SU-DHL-6 (cell line): ENCODE data around the gene NCKAP1.

Experiments
- H2AFZ ChIP-seq: fragments of 200-600 bp; sonication (generic); 2 replicates; pipeline ENCODE4 v1.6.1; 2014; ENCODE audit warnings: low read depth, mild to moderate bottlenecking, moderate library complexity, mixed read lengths, antibody characterized with exemption, low read length; ENCODE audit not compliant: severe bottlenecking
- H3F3A ChIP-seq: fragments of 200-600 bp; shearing (Covaris generic); 2 replicates; pipeline ENCODE4 v1.6.0; 2016; ENCODE audit warnings: antibody characterized with exemption, mild to moderate bottlenecking; ENCODE audit not compliant: insufficient read depth
- H3K27ac ChIP-seq: fragments of 200-600 bp; sonication (generic); 2 replicates; pipeline ENCODE4 v1.5.1; 2016; ENCODE audit warnings: low read depth, mild to moderate bottlenecking, low read length, moderate library complexity, mixed read lengths
- H3K27me3 ChIP-seq: fragments of 200-600 bp; sonication (generic), shearing (Covaris generic); 2 replicates; pipeline ENCODE4 v1.6.0; 2014; ENCODE audit warnings: mild to moderate bottlenecking, low read length
- H3K36me3 ChIP-seq: fragments of 200-600 bp; sonication (generic); 2 replicates; pipeline ENCODE4 v1.6.1; 2014; ENCODE audit warnings: mild to moderate bottlenecking, low read length, mixed read lengths
- H3K4me2 ChIP-seq: fragments of 300-600, 200-600 bp; shearing (Covaris generic), sonication (generic); 2 replicates; pipeline ENCODE4 v1.6.0; 2014; ENCODE audit warnings: low read length, low read depth, mild to moderate bottlenecking; ENCODE audit not compliant: poor library complexity, severe bottlenecking
- H3K4me3 ChIP-seq: fragments of 200-600 bp; sonication (generic); 2 replicates; pipeline ENCODE4 v1.5.1; 2014; ENCODE audit warnings: antibody characterized with exemption, low read length, mild to moderate bottlenecking, mixed read lengths; ENCODE audit not compliant: insufficient read depth, poor library complexity, severe bottlenecking
- H3K79me2 ChIP-seq: fragments of 200-600 bp; sonication (generic); 2 replicates; pipeline ENCODE4 v1.6.1; 2014; ENCODE audit warnings: mild to moderate bottlenecking, low read length, moderate library complexity; ENCODE audit not compliant: insufficient read depth
- H3K9ac ChIP-seq: fragments of 200-600 bp; sonication (generic); 2 replicates; pipeline ENCODE4 v1.7.0; 2014; ENCODE audit warnings: mild to moderate bottlenecking, low read length
- H3K9me2 ChIP-seq: fragments of 200-600 bp; sonication (generic); replicated peaks from 2 replicates; pipeline ENCODE4 v1.6.1; 2014; ENCODE audit warnings: low read length; ENCODE audit not compliant: insufficient read depth
- H3K9me3 ChIP-seq: fragments of 200-600 bp; sonication (generic); 2 replicates; pipeline ENCODE4 v1.6.1; 2014; ENCODE audit warnings: low read length, mixed read lengths; ENCODE audit not compliant: insufficient read depth
- H4K20me1 ChIP-seq: fragments of 200-600 bp; sonication (generic); 2 replicates; pipeline ENCODE4 v1.6.1; 2014; ENCODE audit warnings: low read depth, mild to moderate bottlenecking, antibody characterized with exemption, low read length, moderate library complexity, mixed read lengths
- EZH2phosphoT487 ChIP-seq: fragments of 200-600 bp; sonication (generic), shearing (Covaris generic); conservative IDR thresholded peaks from 2 replicates; pipeline ENCODE4 v1.6.1; 2018; ENCODE audit warnings: mild to moderate bottlenecking, antibody characterized with exemption, low read length, moderate library complexity, mixed read lengths
- TF ChIP-seq, protein P1 (sequence below): fragments of 200-600 bp; sonication (generic); IDR thresholded peaks from one replicate; pipeline ENCODE4 v1.5.1; 2017; ENCODE audit warnings: antibody characterized with exemption, mild to moderate bottlenecking, low read length, moderate library complexity; ENCODE audit not compliant: insufficient read depth, poor library complexity, severe bottlenecking

NCKAP1 gene

DNA sequence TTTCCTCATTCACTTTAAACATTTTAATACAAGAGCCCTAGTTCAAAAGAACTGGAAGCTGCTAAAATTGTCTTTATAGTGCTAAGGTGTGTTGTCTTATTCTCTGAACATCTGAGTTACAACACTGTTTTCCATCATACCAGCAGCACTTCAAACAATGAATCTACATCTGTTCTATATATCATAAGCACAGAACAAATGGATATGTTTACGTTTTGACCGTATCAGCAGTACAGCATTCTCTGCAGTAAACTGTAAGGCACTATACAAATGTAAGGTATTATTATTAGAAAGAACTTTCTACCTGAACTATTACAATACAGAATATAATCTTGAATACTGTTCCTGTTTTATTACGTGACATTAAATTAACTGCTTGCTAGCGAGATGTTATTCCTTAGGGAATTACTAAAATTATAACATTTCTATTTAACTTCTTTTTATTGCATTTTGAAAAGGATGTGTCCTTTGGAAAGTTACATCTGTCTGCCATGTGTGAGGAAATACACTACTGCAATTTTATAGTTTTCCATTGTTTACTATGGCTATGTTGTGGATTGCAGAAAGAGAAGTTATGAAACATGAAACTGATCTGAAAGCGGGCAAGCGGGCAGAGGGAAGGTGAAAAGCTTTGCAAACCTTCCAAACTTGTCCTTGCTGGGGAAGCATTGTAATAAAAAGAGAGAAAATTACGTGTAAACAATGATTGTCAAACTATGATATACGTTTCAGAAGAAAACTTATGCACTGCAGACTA is 13.7 kb downstream of the NCKAP1 start:
- Histone ChIP-seq H3K9ac (no peak overlapping the region), H3K36me3 (no peaks in the 10 kb centered on the region), H3F3A (no peaks in the 10 kb centered on the region), H3K27me3 (no peaks in the 10 kb centered on the region), H3K4me3 (no peak overlapping the region), H2AFZ (no peak overlapping the region), H3K4me2 (no peak overlapping the region), H3K27ac (no peak overlapping the region), H3K9me2 (no peaks in the 10 kb centered on the region), H3K79me2 (no peaks in the 10 kb centered on the region), H3K9me3 (no peaks in the 10 kb centered on the region), H4K20me1 (no peaks in the 10 kb centered on the region)
- TF ChIP-seq, protein P1, sequence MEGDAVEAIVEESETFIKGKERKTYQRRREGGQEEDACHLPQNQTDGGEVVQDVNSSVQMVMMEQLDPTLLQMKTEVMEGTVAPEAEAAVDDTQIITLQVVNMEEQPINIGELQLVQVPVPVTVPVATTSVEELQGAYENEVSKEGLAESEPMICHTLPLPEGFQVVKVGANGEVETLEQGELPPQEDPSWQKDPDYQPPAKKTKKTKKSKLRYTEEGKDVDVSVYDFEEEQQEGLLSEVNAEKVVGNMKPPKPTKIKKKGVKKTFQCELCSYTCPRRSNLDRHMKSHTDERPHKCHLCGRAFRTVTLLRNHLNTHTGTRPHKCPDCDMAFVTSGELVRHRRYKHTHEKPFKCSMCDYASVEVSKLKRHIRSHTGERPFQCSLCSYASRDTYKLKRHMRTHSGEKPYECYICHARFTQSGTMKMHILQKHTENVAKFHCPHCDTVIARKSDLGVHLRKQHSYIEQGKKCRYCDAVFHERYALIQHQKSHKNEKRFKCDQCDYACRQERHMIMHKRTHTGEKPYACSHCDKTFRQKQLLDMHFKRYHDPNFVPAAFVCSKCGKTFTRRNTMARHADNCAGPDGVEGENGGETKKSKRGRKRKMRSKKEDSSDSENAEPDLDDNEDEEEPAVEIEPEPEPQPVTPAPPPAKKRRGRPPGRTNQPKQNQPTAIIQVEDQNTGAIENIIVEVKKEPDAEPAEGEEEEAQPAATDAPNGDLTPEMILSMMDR = no peak
- TF ChIP-seq EZH2phosphoT487 = no peak

DNA sequence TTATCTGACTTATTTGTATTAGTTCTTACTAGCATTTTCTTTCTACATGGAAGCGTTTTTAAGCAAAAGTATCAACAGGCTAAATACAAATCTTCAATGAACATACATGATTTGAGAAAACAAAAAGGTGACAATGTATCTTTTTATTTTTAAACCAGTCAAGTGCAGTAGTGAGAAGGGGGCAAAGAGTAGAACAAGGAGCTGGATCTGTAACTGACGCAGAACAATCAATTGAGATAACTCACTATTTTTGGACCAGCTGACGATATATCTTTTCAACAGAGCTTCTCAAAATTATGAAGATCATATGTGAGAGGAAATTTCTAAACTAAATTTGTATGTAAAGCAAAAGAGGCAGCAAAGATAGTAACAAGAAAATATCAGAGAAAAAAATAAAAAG is 15.5 kb downstream of the NCKAP1 start:
- Histone ChIP-seq H3K79me2 (no peaks in the 10 kb centered on the region), H4K20me1 (no peaks in the 10 kb centered on the region)
- no peak for TF ChIP-seq EZH2phosphoT487
- TF ChIP-seq, protein P1 = no peak

DNA sequence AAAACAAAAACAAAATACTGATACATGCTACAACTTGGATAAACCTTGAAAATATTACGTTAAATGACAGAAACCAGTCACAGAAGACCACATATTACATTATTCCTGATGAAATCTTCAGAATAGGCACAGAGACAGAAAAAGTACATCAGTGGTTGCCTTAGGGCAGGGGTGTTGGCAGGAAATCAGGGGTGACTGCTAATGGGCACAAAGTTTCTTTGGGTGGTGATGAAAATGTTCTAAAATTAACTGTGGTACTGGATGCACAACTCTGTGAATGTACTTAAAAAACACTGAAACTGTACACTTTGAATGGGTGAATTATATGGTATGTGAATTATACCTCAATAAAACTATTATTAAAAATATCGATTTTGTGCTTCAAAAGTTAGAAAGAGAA is 16.6 kb downstream of the NCKAP1 start:
- Histone ChIP-seq H3K27ac (no peak overlapping the region), H3F3A (no peaks in the 10 kb centered on the region), H4K20me1 (no peaks in the 10 kb centered on the region), H3K4me3 (no peak overlapping the region), H3K79me2 (no peaks in the 10 kb centered on the region), H3K9me2 (no peaks in the 10 kb centered on the region), H3K4me2 (no peak overlapping the region), H3K9me3 (no peaks in the 10 kb centered on the region), H3K27me3 (no peaks in the 10 kb centered on the region), H3K9ac (no peak overlapping the region), H3K36me3 (no peaks in the 10 kb centered on the region), H2AFZ (no peak overlapping the region)
- TF ChIP-seq, protein P1 = no peak
- TF ChIP-seq EZH2phosphoT487 = no peak

More for the DNA sequence above, 15.5 kb downstream of the NCKAP1 start:
- H3K9me3 ChIP-seq = no peaks in the 10 kb centered on the region
- no peaks in the 10 kb centered on the region for H3K9me2 ChIP-seq
- no peaks in the 10 kb centered on the region for H3K27me3 ChIP-seq
- H3K36me3 ChIP-seq = no peaks in the 10 kb centered on the region
- no peak overlapping the region for H2AFZ ChIP-seq
- H3K27ac ChIP-seq = no peak overlapping the region
- no peaks in the 10 kb centered on the region for H3F3A ChIP-seq
- H3K9ac ChIP-seq = no peak overlapping the region
- no peak overlapping the region for H3K4me3 ChIP-seq
- no peak overlapping the region for H3K4me2 ChIP-seq
